Activated naive CD8-positive, alpha-beta T cell treated with anti-CD3 and anti-CD28 coated beads, Interleukin-2, amount 50 U/mL, for 24 hours (primary cell): ENCODE measurements around the gene GUCY2F.

Experiments
- ATAC-seq: fragments of 150-1000 bp; cut with Tn5 transposase; one replicate; pipeline ENCODE4 v1.10.0; 2021
- DNase-seq: peaks from one replicate; pipeline ENCODE4 v3.0.0; 2021
- H3K27ac Mint-ChIP-seq: one replicate; pipeline ENCODE4 v1.8.0; 2021; ENCODE audit warnings: mild to moderate bottlenecking, mixed read lengths
- H3K27me3 Mint-ChIP-seq: one replicate; pipeline ENCODE4 v1.8.0; 2021; ENCODE audit warnings: mixed read lengths
- H3K36me3 Mint-ChIP-seq: one replicate; pipeline ENCODE4 v1.8.0; 2021; ENCODE audit warnings: low read depth, mixed read lengths
- H3K4me1 Mint-ChIP-seq: one replicate; pipeline ENCODE4 v1.8.0; 2021; ENCODE audit warnings: mixed read lengths
- H3K4me3 Mint-ChIP-seq: one replicate; pipeline ENCODE4 v1.8.0; 2021; ENCODE audit warnings: mild to moderate bottlenecking, moderate library complexity, mixed read lengths
- H3K9me3 Mint-ChIP-seq: one replicate; pipeline ENCODE4 v1.8.0; 2021; ENCODE audit warnings: mixed read lengths

GUCY2F gene

GRCh38 chrX:109448282-109448938 lies 33.5 kb downstream of the GUCY2F start:
- H3K27me3 Mint-ChIP-seq, result no peaks in the 10 kb centered on the region
- no peaks in the 10 kb centered on the region for H3K4me1 Mint-ChIP-seq
- DNase-seq (no peak), ATAC-seq (no peak)
- no peaks in the 10 kb centered on the region for H3K36me3 Mint-ChIP-seq
- no peak overlapping the region for H3K27ac Mint-ChIP-seq
- H3K4me3 Mint-ChIP-seq, result no peak overlapping the region
- no peaks in the 10 kb centered on the region for H3K9me3 Mint-ChIP-seq

DNA sequence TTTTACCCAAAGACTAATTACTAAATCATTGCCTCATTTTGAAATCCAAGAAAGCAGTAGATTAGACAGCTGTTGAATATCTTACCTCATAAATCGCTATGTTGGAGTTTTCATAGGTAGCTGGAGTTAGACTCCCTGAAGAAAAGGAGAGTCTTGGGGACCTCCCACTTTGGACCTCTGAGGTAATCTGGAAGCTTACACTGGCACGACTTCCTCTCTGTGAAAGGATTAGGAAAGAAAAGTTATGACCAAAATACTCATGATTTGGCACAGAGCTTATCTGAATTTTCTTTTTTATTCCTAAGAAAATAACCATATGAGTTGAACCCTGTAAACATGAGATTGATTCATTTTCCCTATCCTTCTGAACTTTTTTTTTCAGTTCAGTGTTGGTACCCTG lies 40.6 kb downstream of the GUCY2F start:
- ATAC-seq (no peak), DNase-seq (no peak)
- no peaks in the 10 kb centered on the region for H3K4me1 Mint-ChIP-seq
- no peaks in the 10 kb centered on the region for H3K27me3 Mint-ChIP-seq
- H3K9me3 Mint-ChIP-seq, result no peaks in the 10 kb centered on the region
- H3K27ac Mint-ChIP-seq, result no peak overlapping the region
- H3K4me3 Mint-ChIP-seq, result no peak overlapping the region
- no peaks in the 10 kb centered on the region for H3K36me3 Mint-ChIP-seq

DNA sequence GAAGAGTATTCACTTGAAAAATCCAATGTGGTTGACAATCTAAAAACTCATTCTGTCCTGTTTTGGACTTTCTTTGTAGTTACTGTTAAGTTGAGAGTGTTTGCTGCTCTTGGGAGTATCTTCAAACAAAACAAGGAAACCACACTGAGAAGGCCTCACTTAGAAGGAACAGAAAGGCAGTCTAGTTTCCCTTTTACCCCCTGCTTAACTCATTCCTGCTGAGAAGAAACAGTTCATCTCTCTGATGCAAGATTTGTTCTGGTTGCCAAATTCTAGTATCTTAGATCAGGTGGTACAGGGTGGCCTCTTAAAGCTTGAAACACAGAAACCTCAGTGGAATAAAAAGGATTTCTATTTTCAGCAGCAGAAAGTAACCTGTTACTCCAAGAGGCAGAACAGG lies 41.4 kb downstream of the GUCY2F start:
- Mint-ChIP-seq H3K36me3 (no peaks in the 10 kb centered on the region), H3K27me3 (no peaks in the 10 kb centered on the region), H3K4me1 (no peaks in the 10 kb centered on the region), H3K9me3 (no peaks in the 10 kb centered on the region), H3K27ac (no peak overlapping the region), H3K4me3 (no peak overlapping the region)
- DNase-seq (no peak), ATAC-seq (no peak)

DNA sequence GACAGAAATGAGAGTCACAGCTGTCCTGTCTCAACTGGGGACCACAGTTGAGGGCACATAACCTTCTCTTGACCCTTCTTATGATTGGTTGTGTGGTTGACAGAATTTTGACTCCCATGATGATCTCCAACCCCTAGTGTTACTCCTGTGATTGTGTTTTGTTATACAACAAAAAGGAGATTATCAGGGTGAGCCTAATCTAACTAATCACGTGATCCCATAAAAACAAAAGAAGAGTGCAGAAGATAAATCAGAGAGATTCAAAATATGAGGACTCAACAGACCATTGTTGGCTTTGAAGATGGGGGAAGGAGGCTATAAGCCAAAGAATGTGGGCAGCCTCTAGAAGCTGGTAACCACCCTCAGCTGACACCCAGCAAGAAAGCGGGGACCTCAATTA lies 72.7 kb downstream of the GUCY2F start:
- Mint-ChIP-seq H3K27me3 (peaks cover 3% of the 10 kb centered on the region), H3K9me3 (no peaks in the 10 kb centered on the region), H3K4me1 (no peaks in the 10 kb centered on the region), H3K4me3 (no peak overlapping the region), H3K36me3 (no peaks in the 10 kb centered on the region), H3K27ac (no peak overlapping the region)
- DNase-seq (no peak), ATAC-seq (no peak)

DNA sequence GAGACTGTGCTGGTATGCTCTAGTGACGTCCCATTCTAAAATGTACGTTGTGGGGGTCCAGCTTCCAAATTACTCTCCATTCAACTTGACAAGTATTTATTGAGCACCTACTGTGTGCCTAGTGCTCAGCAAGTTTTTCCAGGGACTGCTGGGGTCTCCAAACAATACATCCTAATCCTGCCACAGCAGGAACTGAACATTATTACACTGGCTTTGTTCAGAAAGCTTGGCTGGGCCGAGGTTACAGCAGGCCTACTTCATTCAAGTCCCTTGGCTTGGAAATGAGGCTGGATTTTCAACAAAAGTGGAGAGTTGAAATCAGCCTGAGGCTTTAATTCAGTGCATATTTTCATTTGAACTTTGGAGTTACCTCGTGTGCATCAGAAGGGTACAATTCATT lies 78.0 kb downstream of the GUCY2F start:
- ATAC-seq (no peak), DNase-seq (no peak)
- H3K4me1 Mint-ChIP-seq, result no peaks in the 10 kb centered on the region
- H3K4me3 Mint-ChIP-seq, result no peak overlapping the region
- no peak overlapping the region for H3K27ac Mint-ChIP-seq
- H3K36me3 Mint-ChIP-seq, result no peaks in the 10 kb centered on the region
- no peaks in the 10 kb centered on the region for H3K9me3 Mint-ChIP-seq
- H3K27me3 Mint-ChIP-seq, result no peaks in the 10 kb centered on the region

DNA sequence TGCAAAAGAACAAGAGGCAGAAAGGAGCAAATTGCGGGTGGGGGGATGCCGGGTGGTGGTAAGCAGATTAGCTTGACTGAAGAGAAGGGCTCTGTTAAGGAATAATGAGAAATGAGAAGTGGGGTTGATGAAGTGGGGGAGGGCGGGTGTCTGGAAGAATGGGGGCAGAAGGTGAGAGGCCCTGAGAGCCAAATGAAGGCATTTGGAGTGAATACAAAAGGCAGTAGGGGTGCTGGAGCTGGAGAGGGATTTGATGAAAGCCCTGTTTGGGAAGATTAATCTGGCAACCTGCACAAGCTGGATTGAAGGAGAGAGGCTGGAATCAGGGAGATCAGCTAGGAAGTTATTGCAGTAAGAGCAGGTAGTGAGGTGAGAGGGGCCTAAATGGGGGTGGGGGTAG lies 82.1 kb downstream of the GUCY2F start:
- Mint-ChIP-seq H3K9me3 (no peaks in the 10 kb centered on the region), H3K4me3 (no peak overlapping the region), H3K36me3 (no peaks in the 10 kb centered on the region), H3K27me3 (no peaks in the 10 kb centered on the region), H3K4me1 (no peaks in the 10 kb centered on the region), H3K27ac (no peak overlapping the region)
- no peak for ATAC-seq
- DNase-seq, result no peak

DNA sequence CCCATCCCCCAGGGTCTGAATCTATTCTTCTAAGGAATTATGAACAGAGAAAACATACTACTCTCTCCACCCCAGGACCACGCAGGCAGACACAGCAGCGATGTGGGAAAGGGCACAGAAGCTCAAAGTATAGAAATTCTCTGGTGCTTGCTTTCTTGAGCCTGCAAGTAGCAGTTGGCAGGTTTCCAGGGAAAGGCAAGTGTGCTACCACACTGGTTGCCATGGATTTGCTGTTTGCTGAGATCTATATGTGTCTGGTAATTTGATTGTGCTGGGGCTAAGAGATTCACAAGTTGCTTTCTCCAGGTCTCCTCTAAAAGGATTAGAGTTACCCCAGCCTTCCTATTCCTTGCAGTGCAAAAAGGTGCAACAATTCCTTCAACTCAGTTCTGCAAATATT lies 83.1 kb downstream of the GUCY2F start:
- no peak overlapping the region for H3K4me3 Mint-ChIP-seq
- DNase-seq (no peak), ATAC-seq (no peak)
- H3K27ac Mint-ChIP-seq, result no peak overlapping the region
- no peaks in the 10 kb centered on the region for H3K4me1 Mint-ChIP-seq
- H3K27me3 Mint-ChIP-seq, result no peaks in the 10 kb centered on the region
- no peaks in the 10 kb centered on the region for H3K36me3 Mint-ChIP-seq
- H3K9me3 Mint-ChIP-seq, result no peaks in the 10 kb centered on the region

DNA sequence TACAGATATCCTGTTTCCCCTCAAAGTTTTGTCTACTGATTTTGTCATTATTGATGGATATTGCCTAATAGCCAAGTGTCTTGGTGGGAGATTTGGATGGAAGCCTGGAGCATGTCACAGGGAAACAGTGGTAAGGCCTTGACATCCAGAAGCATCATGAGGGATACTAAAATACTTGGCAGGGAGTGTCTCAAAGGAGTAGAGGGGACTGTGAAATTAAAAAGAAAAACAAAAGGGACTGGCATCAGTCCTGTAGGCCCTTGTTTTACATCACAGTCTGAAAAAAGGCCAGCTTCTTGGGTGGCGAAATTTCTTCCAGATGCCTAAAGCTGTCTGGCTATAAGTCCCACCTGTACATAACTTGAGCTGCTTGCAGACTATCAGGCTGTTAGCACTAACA lies 83.8 kb downstream of the GUCY2F start:
- Mint-ChIP-seq H3K27me3 (no peaks in the 10 kb centered on the region), H3K36me3 (no peaks in the 10 kb centered on the region), H3K4me1 (no peaks in the 10 kb centered on the region), H3K27ac (no peak overlapping the region), H3K4me3 (no peak overlapping the region), H3K9me3 (no peaks in the 10 kb centered on the region)
- ATAC-seq (no peak), DNase-seq (no peak)

DNA sequence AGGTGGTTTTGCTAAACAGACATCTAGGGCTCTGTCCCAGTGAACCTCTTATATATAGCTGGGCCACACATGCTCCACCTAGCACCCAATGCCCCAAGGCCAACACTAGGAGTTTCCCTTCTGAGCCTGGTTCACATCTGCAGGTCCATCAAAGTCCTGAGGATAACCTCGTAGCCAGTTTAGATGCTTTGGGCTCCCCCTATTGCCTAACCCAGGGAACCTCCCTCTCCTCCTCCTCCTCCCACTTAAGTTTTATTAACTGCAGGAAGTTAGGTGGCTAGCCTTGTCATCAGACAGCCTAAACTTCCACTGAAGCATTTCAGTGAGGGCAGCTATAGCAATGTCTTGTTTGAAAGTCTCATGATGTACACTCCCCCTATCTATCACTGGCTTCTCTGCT lies 88.0 kb downstream of the GUCY2F start:
- no peaks in the 10 kb centered on the region for H3K4me1 Mint-ChIP-seq
- ATAC-seq (no peak), DNase-seq (no peak)
- H3K4me3 Mint-ChIP-seq, result no peak overlapping the region
- no peaks in the 10 kb centered on the region for H3K36me3 Mint-ChIP-seq
- no peak overlapping the region for H3K27ac Mint-ChIP-seq
- H3K27me3 Mint-ChIP-seq, result no peaks in the 10 kb centered on the region
- no peaks in the 10 kb centered on the region for H3K9me3 Mint-ChIP-seq

GRCh38 chrX:109392895-109393294 lies 89.0 kb downstream of the GUCY2F start:
- Mint-ChIP-seq H3K9me3 (no peaks in the 10 kb centered on the region), H3K4me3 (no peak overlapping the region), H3K36me3 (no peaks in the 10 kb centered on the region), H3K27me3 (no peaks in the 10 kb centered on the region), H3K27ac (no peak overlapping the region), H3K4me1 (no peaks in the 10 kb centered on the region)
- ATAC-seq, result no peak
- DNase-seq, result no peak

- Mint-ChIP-seq H3K36me3 (no peaks in the 10 kb centered on the region), H3K4me1 (no peaks in the 10 kb centered on the region), H3K4me3 (no peak overlapping the region), H3K27me3 (no peaks in the 10 kb centered on the region), H3K9me3 (no peaks in the 10 kb centered on the region), H3K27ac (no peak overlapping the region)
- DNase-seq (no peak), ATAC-seq (no peak)
Observed at GRCh38 chrX:109390556-109390955, 91.3 kb downstream of the GUCY2F start.

DNA sequence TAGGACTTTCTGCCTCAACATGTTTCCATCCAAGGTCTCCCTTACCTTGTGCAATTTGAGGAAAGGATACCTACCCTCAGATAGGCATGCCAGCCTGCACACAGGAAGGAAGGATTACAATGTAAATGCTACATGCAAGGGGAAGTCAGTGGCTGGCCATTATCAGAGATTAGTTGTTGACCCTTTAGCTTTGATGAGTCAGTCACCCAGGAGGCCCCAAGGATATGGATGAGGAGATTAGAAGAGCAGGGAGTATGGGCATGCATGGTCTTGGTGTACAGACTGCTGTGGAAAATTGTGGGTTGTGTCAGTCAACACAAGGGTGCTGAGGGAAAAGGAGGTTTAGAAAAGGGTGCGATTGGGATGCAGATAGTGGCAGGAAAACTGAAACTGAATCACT lies 92.0 kb downstream of the GUCY2F start:
- Mint-ChIP-seq H3K36me3 (no peaks in the 10 kb centered on the region), H3K27ac (no peak overlapping the region), H3K9me3 (no peaks in the 10 kb centered on the region), H3K27me3 (no peaks in the 10 kb centered on the region), H3K4me3 (no peak overlapping the region), H3K4me1 (no peaks in the 10 kb centered on the region)
- ATAC-seq (no peak), DNase-seq (no peak)

DNA sequence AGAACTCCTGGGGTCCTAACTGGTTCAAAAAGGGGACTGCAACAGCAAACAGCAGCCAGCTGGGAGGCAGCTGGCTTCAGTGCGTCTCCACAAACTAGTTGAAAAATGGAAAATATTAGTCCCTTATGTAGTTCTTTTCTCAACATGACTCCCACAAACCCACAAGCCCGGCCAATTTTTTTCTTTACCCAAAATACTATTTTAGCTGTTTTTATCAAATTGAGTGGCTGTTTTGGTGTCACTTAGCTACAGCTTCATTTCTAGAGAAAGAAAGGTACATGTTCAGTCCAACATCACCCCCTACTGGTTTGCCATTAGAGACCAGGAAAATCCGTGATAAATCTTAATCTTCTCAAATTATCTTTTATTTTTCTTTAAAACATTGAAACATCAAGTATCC lies 97.2 kb downstream of the GUCY2F start:
- no peaks in the 10 kb centered on the region for H3K27me3 Mint-ChIP-seq
- H3K36me3 Mint-ChIP-seq, result no peaks in the 10 kb centered on the region
- H3K9me3 Mint-ChIP-seq, result no peaks in the 10 kb centered on the region
- no peak overlapping the region for H3K27ac Mint-ChIP-seq
- no peak for ATAC-seq
- no peak for DNase-seq
- H3K4me1 Mint-ChIP-seq, result no peaks in the 10 kb centered on the region
- H3K4me3 Mint-ChIP-seq, result no peak overlapping the region

DNA sequence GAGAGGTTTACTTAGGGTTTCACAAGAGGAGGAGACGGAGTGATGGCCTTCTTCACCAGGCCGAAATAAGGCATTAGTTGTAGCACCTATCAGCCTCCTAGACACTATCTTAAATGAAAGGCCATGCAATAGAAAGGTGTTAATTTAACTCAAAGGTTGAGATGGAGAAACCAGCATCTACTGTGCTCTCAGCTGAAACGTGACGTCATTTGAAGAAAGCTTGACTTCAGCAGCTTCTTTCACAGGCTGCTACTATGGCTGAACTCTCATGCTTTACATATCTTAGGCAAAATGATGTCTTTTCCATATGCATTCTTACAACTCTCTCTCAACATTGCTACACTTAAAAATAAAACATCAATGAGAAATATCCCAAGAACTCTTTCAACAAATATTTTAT lies 99.6 kb downstream of the GUCY2F start:
- Mint-ChIP-seq H3K4me1 (no peaks in the 10 kb centered on the region), H3K9me3 (no peaks in the 10 kb centered on the region), H3K4me3 (no peak overlapping the region), H3K27me3 (no peaks in the 10 kb centered on the region), H3K27ac (no peak overlapping the region), H3K36me3 (no peaks in the 10 kb centered on the region)
- DNase-seq (no peak), ATAC-seq (no peak)

GRCh38 chrX:109378281-109378680 lies 103.6 kb downstream of the GUCY2F start:
- no peaks in the 10 kb centered on the region for H3K27me3 Mint-ChIP-seq
- H3K4me3 Mint-ChIP-seq, result no peak overlapping the region
- no peak for DNase-seq
- H3K27ac Mint-ChIP-seq, result no peak overlapping the region
- H3K4me1 Mint-ChIP-seq, result no peaks in the 10 kb centered on the region
- H3K36me3 Mint-ChIP-seq, result no peaks in the 10 kb centered on the region
- ATAC-seq, result no peak
- H3K9me3 Mint-ChIP-seq, result no peaks in the 10 kb centered on the region

GRCh38 chrX:109374262-109374960 lies 107.5 kb downstream of the GUCY2F start:
- Mint-ChIP-seq H3K36me3 (no peaks in the 10 kb centered on the region), H3K4me1 (no peaks in the 10 kb centered on the region), H3K9me3 (no peaks in the 10 kb centered on the region), H3K4me3 (no peak overlapping the region), H3K27me3 (no peaks in the 10 kb centered on the region), H3K27ac (no peak overlapping the region)
- no peak for ATAC-seq
- no peak for DNase-seq
